OCI-LY7 (cell line): ENCODE measurements around the gene BRCA1.
"Not testable (repeated sequence)": the region's sequence is repeated elsewhere in the genome, so short reads cannot be mapped to it uniquely, and the experiment has no call there.

Experiments used
- CTCF ChIP-seq: fragments of 200-600 bp; sonication (generic); conservative IDR thresholded peaks from 2 replicates; pipeline ENCODE4 v1.5.1; 2014; ENCODE audit warnings: mild to moderate bottlenecking, antibody characterized with exemption, low read length, moderate library complexity, mixed read lengths
- EZH2phosphoT487 ChIP-seq: fragments of 200-600 bp; sonication (generic); IDR thresholded peaks from 2 replicates; pipeline ENCODE4 v1.6.1; 2018; ENCODE audit warnings: low read depth, borderline replicate concordance, mild to moderate bottlenecking, mixed run types, antibody characterized with exemption, low read length, moderate library complexity, mixed read lengths

GRCh38 chr17:43127333-43127876, 2.2 kb upstream of the BRCA1 start:
- TF ChIP-seq CTCF, EZH2phosphoT487: not testable (repeated sequence)
